ENCODE data around the gene B4GALT1. TPM values are rescaled to one million over a fixed set of nuclear protein-coding genes. Genes with fewer than 3 reads are reported as not detected.
"Not testable (repeated sequence)": the region's sequence is repeated elsewhere in the genome, so short reads cannot be mapped to it uniquely, and the experiment has no call there.

B4GALT1 gene
- total RNA-seq, 4 donors from 2014 or later: 88.3 to 119 (median 103) TPM

DNA sequence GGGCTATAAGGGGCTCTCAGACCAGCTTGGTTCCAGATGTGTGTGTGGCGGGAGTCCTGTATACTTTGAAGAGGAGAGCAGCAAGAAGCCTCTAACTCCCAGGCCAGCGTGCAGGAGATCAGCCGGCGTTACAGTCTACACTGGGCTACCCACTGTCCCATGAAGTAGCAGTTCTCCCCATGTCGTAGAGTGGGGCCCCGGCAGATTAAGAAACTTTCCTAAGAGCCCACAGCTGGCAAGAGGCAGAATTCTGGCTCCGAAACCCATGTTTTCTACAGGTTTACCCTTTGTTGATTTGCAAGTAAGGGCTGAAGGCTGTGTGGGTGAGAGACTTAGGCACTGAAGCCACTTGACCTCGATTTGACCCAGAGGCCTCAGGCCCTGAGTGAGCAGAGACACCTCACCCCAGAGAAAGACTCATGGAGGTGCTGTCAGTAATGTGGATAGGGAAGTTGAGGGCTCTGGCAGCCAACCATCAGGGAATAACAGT lies 881 bp upstream of the B4GALT1 start:
- no peak for TF ChIP-seq POLR2A (IDR thresholded peaks at IDR 0.05)
- TF ChIP-seq, protein P1, sequence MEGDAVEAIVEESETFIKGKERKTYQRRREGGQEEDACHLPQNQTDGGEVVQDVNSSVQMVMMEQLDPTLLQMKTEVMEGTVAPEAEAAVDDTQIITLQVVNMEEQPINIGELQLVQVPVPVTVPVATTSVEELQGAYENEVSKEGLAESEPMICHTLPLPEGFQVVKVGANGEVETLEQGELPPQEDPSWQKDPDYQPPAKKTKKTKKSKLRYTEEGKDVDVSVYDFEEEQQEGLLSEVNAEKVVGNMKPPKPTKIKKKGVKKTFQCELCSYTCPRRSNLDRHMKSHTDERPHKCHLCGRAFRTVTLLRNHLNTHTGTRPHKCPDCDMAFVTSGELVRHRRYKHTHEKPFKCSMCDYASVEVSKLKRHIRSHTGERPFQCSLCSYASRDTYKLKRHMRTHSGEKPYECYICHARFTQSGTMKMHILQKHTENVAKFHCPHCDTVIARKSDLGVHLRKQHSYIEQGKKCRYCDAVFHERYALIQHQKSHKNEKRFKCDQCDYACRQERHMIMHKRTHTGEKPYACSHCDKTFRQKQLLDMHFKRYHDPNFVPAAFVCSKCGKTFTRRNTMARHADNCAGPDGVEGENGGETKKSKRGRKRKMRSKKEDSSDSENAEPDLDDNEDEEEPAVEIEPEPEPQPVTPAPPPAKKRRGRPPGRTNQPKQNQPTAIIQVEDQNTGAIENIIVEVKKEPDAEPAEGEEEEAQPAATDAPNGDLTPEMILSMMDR (IDR thresholded peaks at IDR 0.05): no peak
- peak overlapping the region in 1 of 3 donors; percentile 36 for H3K4me3 ChIP-seq (replicated peaks in 1 of 3)
- H3K4me1 ChIP-seq: peaks cover 46 to 54% of the 10 kb centered on the region in 2 donors
- peak overlapping the region; percentile 94 to 98 (median 96) for H3K27ac ChIP-seq
- 34 to 41% methylated on average over 5 to 8 of the region's 8 CpGs for WGBS, 2 donors
- DNase-seq: peak; percentile 50 to 51
- no peaks in the 10 kb centered on the region for H3K27me3 ChIP-seq
- H3K36me3 ChIP-seq: no peaks in the 10 kb centered on the region
- intact Hi-C loops (cut with DNase I): loop anchor here (5.0 kb wide), 1 partner anchor 86 kb away; no protein-coding TSS in a partner anchor
- H3K9me3 ChIP-seq: no peaks in the 10 kb centered on the region

GRCh38 chr9:33166231-33167083 lies 679 bp downstream of the B4GALT1 start:
- H3K27ac ChIP-seq: peak overlapping the region; percentile 98 to 99 (median 99)
- 0 to 2% methylated on average over 21 to 22 of the region's 51 CpGs for WGBS, 2 donors
- H3K4me1 ChIP-seq: peaks cover 48 to 59% of the 10 kb centered on the region in 2 donors
- H3K4me3 ChIP-seq (replicated peaks in 1 of 3): peak overlapping the region; percentile 83 to 94 (median 87)
- no peaks in the 10 kb centered on the region for H3K27me3 ChIP-seq
- no peaks in the 10 kb centered on the region for H3K36me3 ChIP-seq
- peak; percentile 25 to 59 for DNase-seq
- no peak for TF ChIP-seq POLR2A (IDR thresholded peaks at IDR 0.05)
- TF ChIP-seq, protein P1 (IDR thresholded peaks at IDR 0.05): no peak
- no peaks in the 10 kb centered on the region for H3K9me3 ChIP-seq
- intact Hi-C loops (cut with DNase I): loop anchor here (5.0 kb wide), 1 partner anchor 84 kb away; no protein-coding TSS in a partner anchor

DNA sequence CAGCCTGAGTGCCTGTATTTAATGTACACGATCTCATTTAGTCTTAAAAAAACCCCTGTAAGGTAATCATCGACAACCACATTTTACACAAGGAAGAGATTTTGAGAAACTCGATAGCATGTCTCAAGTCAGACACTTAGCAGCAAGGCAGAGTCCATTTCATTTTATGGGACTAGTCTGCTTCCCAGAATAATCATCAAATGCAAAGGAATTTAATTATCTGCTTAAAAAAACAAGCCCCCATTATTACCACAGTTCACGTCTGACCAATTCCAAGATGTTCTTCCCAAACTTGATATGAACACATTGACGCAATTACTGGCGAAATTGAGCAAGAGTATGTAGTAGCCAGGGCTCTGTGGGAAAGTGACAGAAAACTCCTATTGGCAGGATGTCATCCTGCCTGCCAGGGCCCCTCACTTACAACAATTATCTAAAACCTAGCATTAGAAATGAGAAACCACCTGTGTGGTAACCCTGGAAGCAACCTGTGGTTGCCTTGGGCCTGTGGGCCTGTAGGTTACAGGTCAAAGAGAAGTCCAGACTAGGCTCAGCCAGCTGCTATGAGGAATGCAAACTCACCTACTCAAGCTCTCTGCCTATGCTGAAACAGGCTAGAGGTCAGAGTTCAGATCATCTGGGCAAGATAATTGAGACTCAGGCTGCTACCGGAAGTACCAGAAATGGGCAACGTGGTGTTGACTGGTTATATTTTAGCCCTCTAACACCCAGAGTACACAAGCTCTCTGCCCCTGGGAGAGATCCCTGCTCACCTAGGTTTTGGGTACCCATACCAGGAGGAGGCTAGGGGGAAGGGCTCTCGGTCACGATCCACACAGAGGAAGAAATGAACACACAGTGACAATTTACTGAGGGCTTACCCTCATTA lies 1.6 kb downstream of the B4GALT1 start:
- no peaks in the 10 kb centered on the region for H3K9me3 ChIP-seq
- H3K27me3 ChIP-seq: no peaks in the 10 kb centered on the region
- DNase-seq: peak; percentile 42 to 49
- H3K27ac ChIP-seq: peak overlapping the region; percentile 98 to 99 (median 99)
- TF ChIP-seq POLR2A (IDR thresholded peaks at IDR 0.05): peak in 1 of 2 donors; percentile 40
- TF ChIP-seq, protein P1 (IDR thresholded peaks at IDR 0.05): no peak
- WGBS, 2 donors: 6 to 9% methylated on average over 10 of the region's 10 CpGs
- intact Hi-C loops (cut with DNase I): loop anchor here (5.0 kb wide), 1 partner anchor 83 kb away; no protein-coding TSS in a partner anchor
- H3K4me3 ChIP-seq (replicated peaks in 1 of 3): peak overlapping the region; percentile 83 to 94 (median 87)
- no peaks in the 10 kb centered on the region for H3K36me3 ChIP-seq
- peaks cover 52 to 59% of the 10 kb centered on the region in 2 donors for H3K4me1 ChIP-seq

- DNase-seq: peak in 1 of 2 donors; percentile 50
- Histone ChIP-seq H3K27ac (peak overlapping the region; percentile 98 to 99 (median 99)), H3K4me3 (replicated peaks in 1 of 3) (peak overlapping the region in 2 of 3 donors; percentile 20 to 83), H3K4me1 (peaks cover 59 to 62% of the 10 kb centered on the region in 2 donors)
- not testable (repeated sequence) for H3K27me3 ChIP-seq, H3K36me3 ChIP-seq, H3K9me3 ChIP-seq
- intact Hi-C loops (cut with DNase I): loop anchor here (5.0 kb wide), 1 partner anchor 83 kb away; no protein-coding TSS in a partner anchor
- WGBS, 2 donors: 21 to 22% methylated on average over 7 of the region's 7 CpGs
Observed at GRCh38 chr9:33164921-33165262, 2.2 kb downstream of the B4GALT1 start.

- TF ChIP-seq, protein P1 (IDR thresholded peaks at IDR 0.05): no peak
- TF ChIP-seq POLR2A (IDR thresholded peaks at IDR 0.05): peak in 1 of 2 donors; percentile 57
- no peak for DNase-seq
- intact Hi-C loops (cut with DNase I): no loop called here
- H3K27ac ChIP-seq: peak overlapping the region; percentile 98 to 99 (median 99)
- H3K9me3 ChIP-seq: no peaks in the 10 kb centered on the region
- H3K36me3 ChIP-seq: no peaks in the 10 kb centered on the region
- peaks cover 65 to 68% of the 10 kb centered on the region in 2 donors for H3K4me1 ChIP-seq
- WGBS, 2 donors: 19 to 23% methylated on average over 11 of the region's 11 CpGs
- H3K27me3 ChIP-seq: no peaks in the 10 kb centered on the region
- H3K4me3 ChIP-seq (replicated peaks in 1 of 3): peak overlapping the region in 1 of 3 donors; percentile 83
Observed at GRCh38 chr9:33164138-33164809, 2.9 kb downstream of the B4GALT1 start.

All from thyroid gland (tissue), 4 donors.